ENCODE data around the gene MB21D2. TPM values are rescaled to one million over a fixed set of nuclear protein-coding genes. Genes with fewer than 3 reads are reported as not detected.

MB21D2 gene
- total and polyA plus RNA-seq, 2 of the 8 experiments (the other 6 are each of a cell fraction or from before 2014, with no cell fraction given) = 10.0 to 21.0 TPM

GRCh38 chr3:192804502-192804901 lies 113.2 kb downstream of the MB21D2 start (continued):
- TF ChIP-seq EZH2 (IDR thresholded peaks at IDR 0.05; ENCODE audit: low read depth, low read length, severe bottlenecking) (no peak), CHD2 (IDR thresholded peaks at IDR 0.05; ENCODE audit: low read length) (no peak), SIN3A (conservative IDR thresholded peaks at IDR 0.05 in 1 of 2, IDR thresholded peaks at IDR 0.05 in 1 of 2; ENCODE audit: low read depth in 1 of 2, low read length in 2 of 2) (no peak)

All from H1 (cell line).